Testis (tissue), 2 donors: ENCODE data around the gene ALG12.

Experiments used
- CTCF ChIP-seq, 3 experiments: fragments of 450-650 bp in 2 of 3; fragments of 200-600 bp in 1 of 3; sonication (generic) in 1 of 3; IDR thresholded peaks; one replicate each; pipeline ENCODE4 v1.5.1; 2016 to 2019; ENCODE audit warnings: antibody characterized with exemption in 3 of 3, mild to moderate bottlenecking in 2 of 3, moderate library complexity in 1 of 3
- POLR2A ChIP-seq: fragments of 450-650 bp; IDR thresholded peaks from one replicate; pipeline ENCODE4 v1.6.1; 2017; ENCODE audit warnings: antibody characterized with exemption, mild to moderate bottlenecking, moderate library complexity

- TF ChIP-seq CTCF (IDR thresholded peaks at IDR 0.05) (no peak), POLR2A (no peak)
Observed at GRCh38 chr22:49941507-49942316, 23.5 kb upstream of the ALG12 start.
